ENCODE results near the gene LAMA3.

The LAMA3 gene, protein sequence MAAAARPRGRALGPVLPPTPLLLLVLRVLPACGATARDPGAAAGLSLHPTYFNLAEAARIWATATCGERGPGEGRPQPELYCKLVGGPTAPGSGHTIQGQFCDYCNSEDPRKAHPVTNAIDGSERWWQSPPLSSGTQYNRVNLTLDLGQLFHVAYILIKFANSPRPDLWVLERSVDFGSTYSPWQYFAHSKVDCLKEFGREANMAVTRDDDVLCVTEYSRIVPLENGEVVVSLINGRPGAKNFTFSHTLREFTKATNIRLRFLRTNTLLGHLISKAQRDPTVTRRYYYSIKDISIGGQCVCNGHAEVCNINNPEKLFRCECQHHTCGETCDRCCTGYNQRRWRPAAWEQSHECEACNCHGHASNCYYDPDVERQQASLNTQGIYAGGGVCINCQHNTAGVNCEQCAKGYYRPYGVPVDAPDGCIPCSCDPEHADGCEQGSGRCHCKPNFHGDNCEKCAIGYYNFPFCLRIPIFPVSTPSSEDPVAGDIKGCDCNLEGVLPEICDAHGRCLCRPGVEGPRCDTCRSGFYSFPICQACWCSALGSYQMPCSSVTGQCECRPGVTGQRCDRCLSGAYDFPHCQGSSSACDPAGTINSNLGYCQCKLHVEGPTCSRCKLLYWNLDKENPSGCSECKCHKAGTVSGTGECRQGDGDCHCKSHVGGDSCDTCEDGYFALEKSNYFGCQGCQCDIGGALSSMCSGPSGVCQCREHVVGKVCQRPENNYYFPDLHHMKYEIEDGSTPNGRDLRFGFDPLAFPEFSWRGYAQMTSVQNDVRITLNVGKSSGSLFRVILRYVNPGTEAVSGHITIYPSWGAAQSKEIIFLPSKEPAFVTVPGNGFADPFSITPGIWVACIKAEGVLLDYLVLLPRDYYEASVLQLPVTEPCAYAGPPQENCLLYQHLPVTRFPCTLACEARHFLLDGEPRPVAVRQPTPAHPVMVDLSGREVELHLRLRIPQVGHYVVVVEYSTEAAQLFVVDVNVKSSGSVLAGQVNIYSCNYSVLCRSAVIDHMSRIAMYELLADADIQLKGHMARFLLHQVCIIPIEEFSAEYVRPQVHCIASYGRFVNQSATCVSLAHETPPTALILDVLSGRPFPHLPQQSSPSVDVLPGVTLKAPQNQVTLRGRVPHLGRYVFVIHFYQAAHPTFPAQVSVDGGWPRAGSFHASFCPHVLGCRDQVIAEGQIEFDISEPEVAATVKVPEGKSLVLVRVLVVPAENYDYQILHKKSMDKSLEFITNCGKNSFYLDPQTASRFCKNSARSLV (N-terminal part only)

GRCh38 chr18:23689031-23689615 lies at the start of gene LAMA3:
LAMA3 (plus strand) TSS chr18:23689453; CDS start chr18:23689684, 231 bp downstream.
- DNase-seq, result peak; percentile 13

DNA sequence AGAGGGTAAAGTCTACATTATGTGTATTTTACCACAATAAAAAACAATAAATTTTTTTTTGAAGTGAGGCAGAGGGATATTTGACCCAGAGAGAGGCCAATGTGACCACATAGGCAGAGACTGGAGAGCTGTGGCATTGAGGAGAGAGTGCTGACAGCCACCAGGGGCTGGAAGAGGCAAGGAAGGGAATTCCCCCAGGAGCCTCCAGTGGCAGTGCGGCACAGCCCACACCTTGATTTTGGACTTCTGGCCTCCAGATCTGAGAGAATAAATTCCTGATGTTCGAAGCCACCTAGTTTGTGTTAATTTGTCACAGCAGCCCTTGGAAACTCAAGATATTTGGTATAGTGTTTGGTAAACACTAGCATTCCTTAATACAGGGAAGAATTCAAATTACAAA lies 49.2 kb upstream of the LAMA3 start:
- DNase-seq, result no peak

DNA sequence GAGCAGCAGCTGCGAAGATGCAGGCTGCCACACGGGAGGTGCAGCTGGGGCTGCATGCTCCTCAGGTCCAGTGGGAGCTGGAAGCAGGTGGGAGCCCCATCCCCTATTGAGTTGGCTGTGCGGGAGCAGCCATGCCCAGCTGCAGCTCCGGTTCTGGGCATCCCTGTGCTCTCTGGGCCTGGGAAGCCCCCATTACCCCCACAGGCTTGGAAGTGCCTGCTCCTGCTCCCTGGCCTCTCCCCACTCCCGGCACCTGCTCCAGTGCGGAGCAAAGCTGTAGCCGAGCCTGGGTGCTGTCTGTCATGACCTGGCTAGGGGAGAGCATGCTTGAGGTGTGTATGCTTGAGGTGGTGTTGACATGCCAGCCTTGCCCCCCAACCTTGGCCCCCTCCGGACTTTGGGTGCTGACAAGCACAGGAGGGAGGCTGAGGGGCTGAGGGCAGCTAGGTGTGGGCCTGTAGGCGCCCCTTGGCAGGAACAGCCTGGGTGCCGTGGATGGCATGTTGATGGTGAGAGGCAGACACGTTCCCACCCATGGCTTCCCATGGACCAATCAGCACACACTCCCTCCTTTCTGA lies 48.0 kb upstream of the LAMA3 start:
- no peak for DNase-seq

- no peak for DNase-seq
Measured at GRCh38 chr18:23641937-23642666, 47.2 kb upstream of the LAMA3 start.

DNA sequence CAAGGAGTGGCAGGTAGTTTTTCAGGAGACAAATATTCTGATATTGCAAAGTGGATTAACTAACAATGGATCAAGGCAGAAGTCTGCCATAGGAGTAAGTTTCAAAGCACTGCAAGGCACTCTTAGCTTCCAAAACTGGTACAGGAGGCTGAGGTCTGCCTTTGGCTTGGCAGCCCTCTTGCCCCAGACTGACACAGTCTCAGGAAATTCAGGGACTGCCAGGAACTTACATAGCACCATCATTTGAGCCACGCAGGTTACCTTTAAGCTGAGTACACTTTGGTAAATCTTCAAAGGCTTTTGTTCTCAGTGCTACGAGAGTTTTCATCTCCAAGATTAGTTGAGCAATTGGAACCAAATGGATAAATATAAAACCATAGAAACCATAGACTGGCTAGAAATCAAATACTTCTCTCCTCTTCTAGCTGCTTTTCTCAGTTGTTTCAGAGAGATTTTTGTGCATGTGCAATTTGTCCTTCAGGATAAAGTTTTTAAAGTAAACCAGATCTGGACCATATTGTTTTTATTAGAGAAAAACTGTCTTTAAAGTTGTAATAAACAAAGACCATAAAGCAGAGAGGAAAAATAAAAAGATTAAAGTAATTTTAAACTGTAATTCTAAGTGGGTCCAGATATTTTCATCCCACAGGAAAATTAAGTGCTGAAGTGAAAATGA lies 45.3 kb upstream of the LAMA3 start:
- no peak for DNase-seq

DNA sequence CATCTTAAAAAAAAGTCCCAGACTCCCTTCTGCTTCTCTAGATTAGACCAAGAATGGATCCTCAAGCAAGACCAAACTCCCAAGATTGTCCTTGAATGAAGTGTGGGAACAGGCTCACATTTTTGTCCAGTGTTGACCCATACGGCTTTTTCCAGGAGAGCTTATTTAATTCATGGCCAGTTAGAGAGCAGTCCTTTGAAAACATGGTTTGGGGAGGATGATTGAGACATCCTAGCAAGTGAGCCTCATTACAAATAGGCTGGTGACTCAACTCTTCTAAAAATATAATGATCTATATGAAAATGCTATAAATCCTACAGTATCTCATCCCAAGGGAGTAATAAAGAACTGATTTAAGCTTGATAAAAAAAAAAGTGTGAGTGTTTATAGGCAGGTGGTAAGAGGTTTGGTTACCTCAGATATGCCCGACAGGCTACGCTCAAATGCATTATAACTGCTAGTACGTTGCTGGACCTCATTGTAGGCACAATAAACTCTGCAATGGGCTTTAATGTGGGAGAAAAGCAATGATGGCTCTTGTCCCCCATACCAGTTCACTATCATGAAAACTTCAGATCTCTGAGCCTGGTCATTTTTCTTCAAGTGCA lies 43.6 kb upstream of the LAMA3 start:
- DNase-seq, result no peak

DNA sequence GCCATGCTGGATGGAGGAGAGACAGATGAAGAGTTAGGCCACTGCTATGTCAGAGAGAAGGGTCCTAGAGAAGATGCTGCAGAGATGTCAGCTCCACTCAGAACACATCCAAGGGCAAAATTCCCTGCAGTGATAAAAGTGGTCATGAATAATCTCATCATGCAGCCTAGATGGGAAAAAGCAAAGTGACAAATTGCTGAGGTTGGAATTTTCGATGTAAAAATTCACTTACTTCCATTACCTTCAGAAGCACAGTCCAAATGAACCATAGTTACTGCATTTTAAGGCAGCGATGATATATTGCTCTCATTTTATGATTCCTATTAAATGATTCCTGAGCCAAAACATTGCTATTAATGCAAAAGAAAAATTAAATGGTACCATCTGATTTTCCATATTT lies 43.0 kb upstream of the LAMA3 start:
- DNase-seq, result no peak

DNA sequence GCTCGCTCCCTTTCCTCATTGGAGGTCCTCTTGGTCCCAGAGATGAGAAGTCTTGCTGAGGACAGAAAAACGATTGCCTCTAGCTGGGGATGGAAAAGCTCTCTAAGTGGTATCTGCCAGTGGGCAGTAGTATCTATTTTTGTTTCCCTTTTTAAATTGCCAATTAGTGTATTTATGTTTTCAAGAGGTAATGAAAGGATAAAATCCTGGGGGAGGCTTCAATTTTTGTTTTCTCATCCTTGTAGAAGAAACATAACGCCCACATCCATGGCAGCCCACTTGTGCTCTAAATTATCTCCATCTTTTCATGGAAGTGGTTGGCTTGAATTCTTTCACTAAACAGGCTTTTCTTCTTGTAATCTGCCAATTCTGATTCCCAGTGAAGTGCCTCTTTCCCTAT lies 40.8 kb upstream of the LAMA3 start:
- no peak for DNase-seq

DNA sequence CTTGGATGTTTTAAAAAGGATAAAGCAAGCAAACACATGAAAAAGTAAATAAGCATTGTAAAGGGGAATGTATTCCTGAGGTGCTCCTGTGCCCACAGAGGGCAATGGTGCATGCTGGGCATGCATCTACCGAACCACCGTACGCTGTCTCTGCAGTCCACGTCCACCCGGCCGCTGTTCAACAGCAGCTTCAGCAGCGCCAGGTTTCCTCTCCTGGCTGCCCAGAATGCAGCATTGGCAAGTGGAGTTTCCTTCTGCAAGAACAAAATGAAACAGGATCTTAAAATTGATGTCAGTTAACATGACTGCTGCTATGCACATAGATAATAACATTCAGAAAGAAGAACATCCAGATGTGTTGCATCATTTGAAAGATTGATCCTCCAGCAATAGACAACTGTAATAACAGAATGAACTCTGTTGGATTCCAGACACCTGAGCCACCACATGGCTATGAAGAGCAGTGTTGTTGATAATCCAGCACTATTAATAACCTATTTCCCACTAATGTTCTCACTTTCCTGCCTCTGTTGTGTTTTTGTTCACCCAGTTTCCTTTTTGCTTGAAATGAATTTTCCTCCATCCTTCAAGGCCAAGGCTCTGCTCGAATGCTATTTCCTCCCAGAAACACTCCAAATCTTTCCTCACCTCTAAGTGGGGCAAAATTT lies 40.2 kb upstream of the LAMA3 start:
- no peak for DNase-seq

DNA sequence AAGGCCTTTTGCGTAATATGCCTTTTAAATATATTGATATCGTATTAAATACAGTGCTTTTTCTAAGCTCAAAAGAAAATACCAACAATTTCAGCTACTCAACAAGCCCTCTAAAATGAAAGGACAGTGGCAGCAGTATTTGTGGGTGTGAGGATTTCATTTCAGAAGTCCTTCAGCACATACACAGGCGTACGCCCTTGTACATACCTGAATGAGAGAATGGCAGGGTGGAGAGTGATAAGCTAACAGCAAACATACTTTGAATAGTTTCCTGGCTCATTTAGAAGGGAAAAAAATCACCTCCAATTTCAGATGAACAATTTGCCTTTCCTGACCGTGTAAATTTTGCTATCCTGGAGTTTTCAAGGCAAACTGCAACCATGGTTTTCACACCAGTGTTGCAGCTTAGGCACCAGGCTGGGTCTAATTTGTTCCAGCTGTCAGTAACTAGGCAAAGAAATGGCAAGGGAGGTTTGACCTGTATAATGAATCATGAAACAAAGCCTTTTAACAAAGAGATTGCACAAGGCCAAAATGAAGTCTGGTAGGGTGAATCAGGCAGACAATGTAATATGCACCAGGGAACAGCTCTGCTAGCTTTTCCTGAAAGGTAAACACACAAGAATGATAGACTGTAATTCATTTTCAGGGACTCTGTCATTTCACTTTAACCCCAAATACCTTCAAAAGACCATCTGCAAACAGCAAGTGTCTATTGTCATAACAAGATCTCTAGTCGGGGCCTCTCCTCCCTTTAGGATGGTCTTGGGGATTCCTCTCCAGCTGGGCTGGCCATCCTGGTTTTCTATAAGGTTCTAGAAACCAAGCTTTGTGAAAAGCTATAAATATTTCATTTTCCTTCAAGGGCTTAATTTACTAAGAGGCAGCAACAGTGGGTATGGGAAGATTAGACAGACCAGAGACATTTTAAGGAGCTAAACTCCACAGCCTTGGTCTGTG lies 38.0 kb upstream of the LAMA3 start:
- no peak for DNase-seq

DNA sequence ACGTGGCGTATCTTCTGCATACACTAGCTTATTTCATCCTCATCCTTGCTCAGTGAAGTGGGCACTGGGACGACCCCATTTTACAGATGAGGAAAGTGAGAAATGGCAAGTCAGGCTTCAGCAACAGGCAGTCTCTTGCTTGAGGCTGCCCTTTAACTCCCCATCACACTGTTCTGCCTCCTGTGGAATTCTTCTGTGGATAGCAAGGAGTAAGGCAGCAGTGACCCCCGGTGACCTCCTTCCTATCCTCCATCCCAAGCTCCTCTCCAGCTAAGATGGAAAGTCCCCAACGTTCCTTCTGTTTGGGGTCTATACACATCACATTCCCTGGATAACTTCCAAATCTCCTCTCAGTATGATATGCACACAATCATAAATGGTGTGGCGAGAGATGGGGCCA lies 37.0 kb upstream of the LAMA3 start:
- DNase-seq, result no peak

DNA sequence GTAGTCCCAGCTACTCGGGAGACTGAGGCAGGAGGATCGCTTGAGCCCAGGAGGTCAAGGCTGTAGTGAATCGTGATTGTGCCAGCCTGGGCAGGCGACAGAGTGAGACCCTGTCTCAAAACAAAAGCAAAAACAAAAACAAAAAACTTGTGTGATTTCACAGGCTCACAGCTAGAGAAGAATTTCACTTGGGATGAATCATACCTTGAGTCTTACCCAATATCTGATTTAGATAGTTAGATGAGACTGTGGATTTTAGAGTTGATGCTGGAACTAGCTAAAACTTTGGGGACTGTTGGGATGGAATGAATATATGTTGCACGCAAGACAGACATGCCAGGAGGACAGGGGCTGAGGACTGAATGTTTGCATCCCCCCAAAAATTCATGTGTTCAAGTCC lies 31.0 kb upstream of the LAMA3 start:
- DNase-seq, result no peak

- DNase-seq, result peak; percentile 7
Measured at GRCh38 chr18:23661735-23662308, 27.4 kb upstream of the LAMA3 start.

- DNase-seq, result peak; percentile 45
Measured at GRCh38 chr18:23662309-23663263, 26.7 kb upstream of the LAMA3 start, which contains the start of gene ANKRD29. ANKRD29 (minus strand) TSS chr18:23662911; CDS start chr18:23662730, 181 bp downstream.

DNA sequence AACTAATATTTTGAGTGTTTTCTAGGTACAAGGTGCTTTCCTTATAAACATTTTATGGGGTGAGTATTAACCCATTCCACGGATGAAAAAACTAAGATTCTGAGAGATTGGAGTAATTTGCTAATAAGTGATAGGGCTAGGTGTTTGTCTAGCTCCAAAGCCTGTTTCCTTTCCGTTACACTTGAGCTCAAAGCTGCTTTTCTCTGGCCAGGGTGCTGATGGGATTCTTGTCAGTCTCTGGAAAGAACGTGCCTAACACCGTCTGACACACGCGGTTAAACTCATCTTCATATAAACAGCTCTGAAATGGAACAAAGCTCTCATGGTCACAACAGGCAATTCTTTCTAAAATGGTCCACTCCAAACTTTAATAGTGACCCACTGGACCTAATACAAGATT lies 24.6 kb upstream of the LAMA3 start:
- no peak for DNase-seq

GRCh38 chr18:23667114-23667513 lies 22.1 kb upstream of the LAMA3 start:
- no peak for DNase-seq

- no peak for DNase-seq
Measured at GRCh38 chr18:23668731-23669130, 20.5 kb upstream of the LAMA3 start.
